GM21576 (cell line): Measurements from ENCODE around the gene PADI4.

Experiments
- ATAC-seq: cut with Tn5 transposase; IDR thresholded peaks from one replicate; pipeline ENCODE4 v1.9.1; 2021; ENCODE audit warnings: mild to moderate bottlenecking, moderate library complexity; ENCODE audit not compliant: unreplicated experiment

Gene PADI4, protein sequence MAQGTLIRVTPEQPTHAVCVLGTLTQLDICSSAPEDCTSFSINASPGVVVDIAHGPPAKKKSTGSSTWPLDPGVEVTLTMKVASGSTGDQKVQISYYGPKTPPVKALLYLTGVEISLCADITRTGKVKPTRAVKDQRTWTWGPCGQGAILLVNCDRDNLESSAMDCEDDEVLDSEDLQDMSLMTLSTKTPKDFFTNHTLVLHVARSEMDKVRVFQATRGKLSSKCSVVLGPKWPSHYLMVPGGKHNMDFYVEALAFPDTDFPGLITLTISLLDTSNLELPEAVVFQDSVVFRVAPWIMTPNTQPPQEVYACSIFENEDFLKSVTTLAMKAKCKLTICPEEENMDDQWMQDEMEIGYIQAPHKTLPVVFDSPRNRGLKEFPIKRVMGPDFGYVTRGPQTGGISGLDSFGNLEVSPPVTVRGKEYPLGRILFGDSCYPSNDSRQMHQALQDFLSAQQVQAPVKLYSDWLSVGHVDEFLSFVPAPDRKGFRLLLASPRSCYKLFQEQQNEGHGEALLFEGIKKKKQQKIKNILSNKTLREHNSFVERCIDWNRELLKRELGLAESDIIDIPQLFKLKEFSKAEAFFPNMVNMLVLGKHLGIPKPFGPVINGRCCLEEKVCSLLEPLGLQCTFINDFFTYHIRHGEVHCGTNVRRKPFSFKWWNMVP

DNA sequence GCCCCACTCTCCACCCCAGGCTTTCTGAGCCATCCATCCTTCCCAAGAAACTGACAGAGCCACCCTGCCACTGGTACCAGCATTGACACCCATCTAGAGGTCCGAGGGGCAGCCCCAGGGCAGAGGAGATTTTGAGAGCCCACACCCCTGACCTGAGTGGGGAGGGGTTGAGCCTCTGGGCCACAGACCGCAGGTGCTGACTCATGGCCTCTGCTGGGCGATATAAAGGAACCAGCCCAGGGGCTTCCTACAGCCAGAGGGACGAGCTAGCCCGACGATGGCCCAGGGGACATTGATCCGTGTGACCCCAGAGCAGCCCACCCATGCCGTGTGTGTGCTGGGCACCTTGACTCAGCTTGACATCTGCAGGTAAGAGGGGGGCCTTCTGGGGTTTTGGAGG lies at the start of gene PADI4:
Gene PADI4 (plus strand): TSS at position 252 of the 400 bp plus-strand sequence. CDS start 26 bp downstream, at position 278.
- ATAC-seq = no peak

DNA sequence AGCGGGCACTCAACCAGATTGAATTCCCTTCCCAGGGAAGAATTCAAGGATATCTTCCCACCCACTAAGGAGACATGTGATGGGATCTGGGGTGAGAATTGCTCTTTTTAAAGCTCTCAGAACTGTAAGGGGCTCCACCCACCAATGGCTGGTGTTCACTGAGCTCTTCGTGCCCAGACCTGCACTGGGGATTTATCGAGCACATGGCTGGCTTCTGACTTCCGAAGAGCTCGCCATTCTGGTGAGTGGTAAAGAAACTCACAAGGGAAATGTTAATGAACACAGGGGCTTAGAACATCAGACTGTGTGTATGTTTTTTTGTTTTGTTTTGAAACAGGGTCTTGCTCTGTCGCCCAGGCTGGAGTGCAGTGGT lies 49.3 kb upstream of the PADI4 start:
- ATAC-seq = no peak

DNA sequence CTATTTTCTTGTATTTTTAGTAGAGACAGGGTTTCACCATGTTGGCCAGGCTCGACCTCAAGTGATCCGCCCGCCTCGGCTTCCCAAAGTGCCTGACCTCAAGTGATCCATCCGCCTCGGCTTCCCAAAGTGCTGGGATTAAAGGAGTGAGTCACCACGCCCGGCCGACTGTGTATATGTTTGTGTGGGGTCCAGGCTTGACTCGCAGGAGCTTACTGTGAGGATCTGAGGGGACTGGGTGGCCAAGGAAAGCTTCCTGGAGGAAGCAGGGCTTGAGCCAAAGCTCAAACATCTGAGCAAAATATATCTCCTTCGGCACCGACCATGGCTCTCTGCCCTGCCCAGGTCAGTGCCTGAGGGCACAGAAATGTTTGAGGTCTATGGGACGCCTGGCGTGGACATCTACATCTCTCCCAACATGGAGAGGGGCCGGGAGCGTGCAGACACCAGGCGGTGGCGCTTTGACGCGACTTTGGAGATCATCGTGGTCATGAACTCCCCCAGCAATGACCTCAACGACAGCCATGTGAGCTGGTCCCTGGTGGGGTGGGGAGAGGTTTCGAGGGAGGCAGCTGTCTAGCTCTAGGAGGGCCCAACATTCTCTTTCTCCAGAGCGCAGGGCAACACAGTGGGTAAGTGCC lies 48.6 kb upstream of the PADI4 start:
- no peak for ATAC-seq

DNA sequence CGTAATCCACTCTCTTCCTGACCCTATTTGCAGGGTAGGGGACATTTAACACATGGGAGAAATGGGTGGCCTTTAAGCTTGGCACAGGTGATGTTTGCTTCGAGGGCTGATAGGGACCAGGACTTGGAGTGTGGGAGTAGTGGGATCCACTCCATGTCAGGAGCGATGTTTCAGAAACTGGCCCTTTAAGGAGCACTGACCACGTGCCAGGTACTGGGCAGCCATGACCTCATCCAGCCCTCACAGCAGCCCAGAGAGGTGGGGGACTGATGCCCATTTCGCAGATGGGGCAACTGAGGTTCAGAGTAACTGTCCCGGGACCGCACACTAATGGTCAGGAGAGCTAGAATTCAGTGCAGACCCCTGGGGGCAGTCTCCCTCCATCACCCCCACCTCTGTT lies 47.7 kb upstream of the PADI4 start:
- no peak for ATAC-seq

DNA sequence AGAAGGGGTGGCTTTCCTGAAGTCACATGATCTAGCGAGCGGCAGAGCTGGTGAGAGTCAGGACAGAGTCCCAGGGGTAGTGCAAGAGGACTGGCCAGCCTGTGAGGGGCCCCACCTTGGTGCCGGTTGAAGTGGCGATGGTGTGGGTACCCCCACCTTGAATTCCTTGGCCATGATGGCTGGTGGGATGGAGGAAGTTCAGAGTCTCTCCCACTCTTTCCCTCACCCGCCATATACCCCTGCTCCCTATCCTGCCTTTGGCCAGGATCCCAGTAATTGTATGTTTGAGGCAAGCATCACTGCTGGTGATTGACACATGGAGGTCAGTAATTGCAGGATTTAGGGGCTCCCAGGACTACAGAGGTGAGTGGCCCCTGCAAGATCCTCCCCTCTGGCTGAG lies 47.3 kb upstream of the PADI4 start:
- ATAC-seq = no peak

DNA sequence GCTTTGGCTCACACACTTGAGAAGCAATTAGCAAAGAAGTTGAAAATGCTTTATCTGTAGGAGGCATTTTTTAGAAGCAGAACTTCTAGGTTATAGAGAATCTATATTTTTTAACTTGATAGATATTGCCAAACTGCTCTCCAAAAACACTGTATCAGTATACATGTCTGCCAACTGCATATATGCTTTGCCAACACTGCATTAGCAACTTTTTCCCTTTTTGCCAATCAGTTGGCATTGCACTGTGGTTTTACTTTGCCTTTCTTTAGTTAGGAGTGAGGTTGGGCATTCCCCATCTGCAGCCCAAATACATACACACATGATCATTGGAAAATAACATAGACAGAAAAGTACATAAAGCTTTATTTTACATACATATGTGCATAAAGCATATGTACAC lies 44.1 kb upstream of the PADI4 start:
- no peak for ATAC-seq

DNA sequence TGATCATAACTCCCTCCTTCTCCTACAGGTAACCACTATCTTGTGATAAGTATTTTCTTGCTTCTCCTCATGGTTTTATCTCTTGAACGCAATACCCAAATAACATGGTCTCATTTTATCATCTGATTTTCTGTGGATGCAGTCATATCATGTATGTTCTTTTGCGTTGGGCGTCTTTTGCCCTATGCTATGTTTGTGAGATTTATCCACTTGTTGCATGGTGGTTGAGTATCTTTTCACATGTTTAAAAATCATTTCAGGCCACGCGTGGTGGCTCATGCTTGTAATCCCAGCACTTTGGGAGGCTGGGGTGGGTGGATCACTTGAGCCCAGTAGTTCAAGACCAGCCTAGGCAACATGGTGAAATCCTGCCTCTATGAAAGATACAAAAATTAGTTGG lies 43.5 kb upstream of the PADI4 start:
- ATAC-seq = no peak

DNA sequence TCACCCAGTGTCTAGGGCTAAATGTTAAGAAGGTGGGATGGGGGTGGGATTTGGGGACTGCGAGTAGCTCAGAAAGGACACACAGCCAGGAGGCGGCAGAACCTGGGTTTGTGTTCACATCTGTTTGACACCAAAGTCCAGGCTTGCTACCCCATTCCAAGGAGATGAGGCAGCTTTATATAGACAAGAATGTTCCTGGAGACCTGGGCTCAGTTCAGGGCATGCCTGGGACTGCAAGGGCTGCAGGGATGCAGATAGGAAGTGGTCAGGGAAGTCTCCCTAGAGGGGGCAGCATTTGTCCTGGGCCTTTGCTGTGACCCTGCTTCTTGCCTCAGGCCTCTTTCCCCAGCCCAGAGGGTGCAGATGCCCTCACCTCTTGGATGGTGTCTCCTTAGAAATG lies 42.8 kb upstream of the PADI4 start:
- no peak for ATAC-seq

DNA sequence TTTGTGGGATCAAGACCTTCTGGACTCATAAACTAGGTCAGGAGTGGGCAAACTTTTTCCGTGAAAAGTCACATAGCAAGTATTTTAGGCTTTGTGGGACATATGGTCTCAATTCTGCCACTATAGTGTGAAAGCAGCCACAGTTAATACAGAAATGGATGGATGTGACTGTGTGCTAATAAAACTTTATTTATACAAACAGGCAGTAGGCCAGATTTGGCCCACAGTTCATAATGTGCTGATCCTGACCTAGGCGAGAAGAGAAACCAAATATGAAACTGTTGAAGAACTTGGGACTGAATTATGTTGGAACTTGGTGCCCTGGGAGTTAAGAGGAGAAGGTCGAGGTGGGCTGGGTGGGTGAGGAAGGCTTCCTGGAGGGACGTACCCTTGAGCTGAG lies 42.0 kb upstream of the PADI4 start:
- ATAC-seq = no peak

DNA sequence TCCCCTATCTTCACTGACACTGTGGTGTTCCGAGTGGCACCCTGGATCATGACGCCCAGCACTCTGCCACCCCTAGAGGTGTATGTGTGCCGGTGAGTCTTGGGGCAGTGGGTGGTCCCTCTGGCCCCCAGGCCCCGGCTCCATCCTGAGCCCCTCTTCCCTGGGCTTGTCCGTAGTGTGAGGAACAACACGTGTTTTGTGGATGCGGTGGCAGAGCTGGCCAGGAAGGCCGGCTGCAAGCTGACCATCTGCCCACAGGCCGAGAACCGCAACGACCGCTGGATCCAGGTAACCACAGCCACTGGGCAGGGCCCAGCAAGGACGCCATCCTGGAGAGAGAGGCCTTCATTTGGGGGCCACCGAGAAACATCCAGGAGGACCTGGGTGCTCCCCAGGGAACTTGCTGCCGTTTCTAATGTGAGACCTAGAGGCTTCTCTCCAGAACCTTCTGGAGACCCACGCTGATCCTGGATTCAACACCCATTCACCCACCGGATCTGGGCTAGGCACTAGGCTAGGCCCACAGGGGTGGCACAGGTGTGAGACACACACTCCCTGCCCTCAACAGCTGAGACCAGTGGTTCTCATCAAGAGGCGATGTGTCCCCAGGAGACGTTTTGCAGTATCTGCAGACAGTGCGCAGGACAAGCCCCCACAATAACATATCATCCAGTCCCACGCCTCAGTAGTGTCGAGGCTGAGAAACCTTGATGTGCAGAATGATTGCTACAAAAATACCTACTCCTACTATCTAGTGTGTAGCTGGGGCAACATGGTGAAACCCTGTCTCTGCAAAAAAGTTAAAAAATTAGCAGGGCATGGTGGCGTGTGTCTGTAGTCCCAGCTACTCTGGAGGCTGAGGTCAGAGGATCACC lies 36.9 kb upstream of the PADI4 start:
- ATAC-seq = no peak

DNA sequence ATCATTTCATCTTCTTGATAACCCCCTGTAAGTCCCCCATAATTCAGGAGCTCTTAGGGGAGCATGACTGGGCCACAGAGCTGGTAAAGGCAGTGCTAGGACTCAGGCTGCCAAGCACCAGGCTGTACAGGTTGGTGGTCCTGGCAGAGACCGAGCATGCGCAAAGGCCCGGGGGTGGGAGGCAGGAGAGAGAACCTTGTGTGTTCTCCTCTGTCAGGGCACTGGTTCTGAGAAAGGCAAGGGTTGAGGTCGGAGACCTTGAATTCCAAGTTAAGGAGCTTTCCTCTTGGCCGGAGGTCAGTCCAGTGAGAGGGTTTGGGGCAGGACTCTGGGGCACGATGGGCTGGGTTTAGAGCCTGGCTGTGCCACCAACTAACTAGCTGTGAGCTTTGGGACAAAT lies 35.9 kb upstream of the PADI4 start:
- ATAC-seq = no peak

DNA sequence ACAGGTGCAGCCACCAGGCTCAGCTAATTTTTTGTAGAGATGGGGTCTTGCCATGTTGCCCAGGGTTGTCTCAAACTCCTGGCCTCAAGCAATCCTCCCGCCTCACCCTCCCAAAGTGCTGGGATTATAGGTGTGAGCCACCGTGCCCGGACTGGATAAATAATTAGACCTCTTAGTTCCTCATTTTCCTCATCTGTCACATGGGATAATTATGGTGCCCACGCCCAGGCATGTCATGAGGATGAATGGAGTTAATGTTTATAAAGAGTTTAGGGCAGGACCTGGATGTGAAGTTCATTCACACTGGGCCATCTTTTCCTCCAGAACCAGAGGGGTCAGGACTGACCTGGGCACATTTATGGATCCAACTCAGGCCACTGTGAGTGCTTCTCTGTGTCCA lies 35.4 kb upstream of the PADI4 start:
- ATAC-seq = no peak

DNA sequence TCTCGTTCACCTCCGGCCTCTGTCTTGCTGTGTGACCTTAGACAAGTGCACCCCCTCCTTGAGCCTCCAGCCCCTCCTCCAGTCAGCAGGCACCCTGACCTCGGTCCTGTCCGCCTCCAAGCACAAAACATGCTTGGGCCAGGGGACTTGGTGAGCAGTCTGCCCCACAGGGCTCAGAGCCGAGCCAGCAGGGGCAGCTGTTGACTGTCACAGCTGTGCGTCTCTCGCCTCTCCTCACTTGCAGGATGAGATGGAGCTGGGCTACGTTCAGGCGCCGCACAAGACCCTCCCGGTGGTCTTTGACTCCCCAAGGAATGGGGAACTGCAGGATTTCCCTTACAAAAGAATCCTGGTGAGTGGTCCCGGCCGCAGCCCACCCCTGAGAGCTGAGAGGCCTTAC lies 34.9 kb upstream of the PADI4 start:
- ATAC-seq = no peak

DNA sequence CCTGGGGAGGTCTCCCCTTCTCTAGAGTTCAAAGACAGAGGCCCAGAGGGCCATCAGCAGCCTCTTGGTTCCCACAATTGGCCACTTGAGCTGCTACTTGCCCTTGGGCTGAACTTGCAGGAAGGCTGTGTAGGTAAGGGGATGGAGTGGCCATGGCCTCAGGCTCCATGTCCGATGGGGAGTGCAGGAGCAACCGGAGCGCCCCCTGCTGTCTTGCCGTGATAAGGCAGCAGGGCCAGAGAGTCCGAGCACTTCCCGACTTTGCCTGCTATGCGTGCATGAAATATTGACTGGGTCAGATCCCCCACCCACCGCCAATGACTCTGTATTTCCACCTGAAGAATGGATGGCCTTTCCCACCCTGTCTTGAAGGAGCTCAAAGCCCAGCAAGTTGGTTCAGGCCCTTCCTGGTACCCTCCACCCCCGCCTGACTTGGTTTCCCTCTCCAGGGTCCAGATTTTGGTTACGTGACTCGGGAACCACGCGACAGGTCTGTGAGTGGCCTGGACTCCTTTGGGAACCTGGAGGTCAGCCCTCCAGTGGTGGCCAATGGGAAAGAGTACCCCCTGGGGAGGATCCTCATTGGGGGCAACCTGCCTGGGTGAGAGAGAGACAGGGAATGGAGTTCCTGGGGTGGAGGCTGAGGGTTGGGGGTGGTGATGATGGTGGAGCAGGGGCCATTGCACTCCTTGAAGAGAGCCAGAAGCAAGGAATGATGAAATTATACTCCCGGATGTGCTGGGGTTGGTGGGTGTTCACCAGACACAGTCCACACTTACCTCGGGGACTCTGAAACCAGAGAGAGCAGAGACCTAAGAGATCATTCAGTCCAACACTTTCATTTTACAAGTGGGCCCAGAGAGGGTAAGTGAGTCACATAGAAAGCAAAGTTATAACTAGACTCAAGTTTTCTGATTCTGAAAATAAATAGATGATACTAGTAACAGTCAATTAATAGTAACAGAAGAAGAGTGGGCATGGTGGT lies 33.5 kb upstream of the PADI4 start:
- ATAC-seq = no peak

DNA sequence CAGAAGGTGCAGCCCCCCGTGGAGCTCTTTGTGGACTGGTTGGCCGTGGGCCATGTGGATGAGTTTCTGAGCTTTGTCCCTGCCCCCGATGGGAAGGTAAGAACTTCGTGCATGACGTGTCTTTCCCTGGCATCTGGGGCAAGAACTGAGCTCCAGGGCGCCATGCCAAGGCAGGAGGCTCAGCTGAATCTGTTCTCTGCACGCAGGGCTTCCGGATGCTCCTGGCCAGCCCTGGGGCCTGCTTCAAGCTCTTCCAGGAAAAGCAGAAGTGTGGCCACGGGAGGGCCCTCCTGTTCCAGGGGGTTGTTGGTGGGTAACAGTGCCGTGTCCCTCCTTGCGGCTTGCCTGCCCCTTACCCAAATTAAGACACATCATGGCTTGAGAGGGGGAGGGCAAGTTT lies 31.4 kb upstream of the PADI4 start:
- no peak for ATAC-seq

DNA sequence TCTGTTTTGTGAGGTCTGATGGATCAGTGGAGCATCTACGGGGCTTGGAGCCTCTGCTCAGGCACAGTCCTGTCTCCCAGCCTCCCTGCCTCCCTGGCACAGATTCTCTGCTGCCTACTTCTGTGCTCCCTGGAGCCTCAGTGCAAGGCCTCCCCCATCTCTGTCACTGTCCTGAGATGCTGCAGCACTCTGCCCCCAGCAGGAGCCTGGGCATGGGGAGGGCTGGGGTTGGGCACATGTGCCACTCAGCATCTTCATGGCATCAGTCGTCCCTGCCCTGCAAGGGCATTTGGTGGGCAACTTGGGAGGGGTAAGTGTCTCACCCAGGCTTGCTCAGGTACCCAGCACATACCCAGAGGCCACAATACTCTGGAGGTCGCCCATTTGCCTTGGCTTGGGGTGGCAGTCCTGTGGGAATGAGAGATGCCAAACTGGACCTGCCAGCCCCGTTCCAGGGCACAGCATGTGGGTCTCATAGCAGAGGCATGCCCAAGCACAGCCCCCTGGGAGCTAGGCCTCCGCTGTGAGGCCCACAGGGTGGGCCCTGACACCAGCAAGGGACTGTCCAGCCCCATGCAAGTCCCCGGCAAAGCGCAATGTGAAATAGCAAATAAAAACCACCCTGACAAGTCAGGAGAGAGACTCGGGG lies 30.4 kb upstream of the PADI4 start:
- ATAC-seq = no peak

DNA sequence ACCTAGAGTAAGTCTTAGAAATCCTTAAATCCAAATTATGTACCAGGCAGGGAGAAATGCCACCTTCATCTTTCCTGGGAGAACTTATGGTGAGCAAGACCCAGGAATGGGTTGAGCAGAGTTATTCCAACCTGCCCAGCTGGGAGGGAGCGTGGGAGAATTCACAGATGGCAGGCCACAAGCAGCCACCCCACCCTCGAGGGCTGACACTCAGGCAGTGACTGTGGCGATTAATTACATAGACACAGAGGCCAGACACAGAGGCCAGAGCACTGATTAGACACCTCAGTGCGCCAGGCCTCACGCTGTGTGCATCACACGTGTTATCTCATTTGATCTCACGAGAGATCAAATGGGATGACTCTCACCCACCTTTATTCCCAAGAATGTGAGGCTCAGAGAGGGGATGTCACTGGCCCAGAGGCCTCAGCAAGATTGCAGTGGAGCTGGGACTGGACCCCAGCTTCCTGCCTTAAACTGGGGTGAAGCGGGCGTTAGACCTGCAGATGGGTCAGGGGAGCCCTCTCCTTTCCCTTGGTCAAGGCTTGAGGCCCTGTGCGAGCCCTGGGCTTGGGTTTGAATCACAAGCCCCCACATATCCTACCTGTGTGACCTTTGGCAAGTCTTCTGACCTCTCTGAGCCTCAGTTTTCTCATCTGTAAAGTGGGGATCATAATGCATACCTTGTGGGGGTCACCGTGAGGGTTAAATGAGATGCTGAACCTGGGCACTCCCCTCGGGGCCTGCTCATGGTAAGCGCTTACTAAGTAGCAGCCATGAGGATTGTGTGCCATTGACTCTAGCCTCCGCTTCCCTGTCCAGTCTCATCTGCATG lies 28.8 kb upstream of the PADI4 start:
- ATAC-seq = no peak

DNA sequence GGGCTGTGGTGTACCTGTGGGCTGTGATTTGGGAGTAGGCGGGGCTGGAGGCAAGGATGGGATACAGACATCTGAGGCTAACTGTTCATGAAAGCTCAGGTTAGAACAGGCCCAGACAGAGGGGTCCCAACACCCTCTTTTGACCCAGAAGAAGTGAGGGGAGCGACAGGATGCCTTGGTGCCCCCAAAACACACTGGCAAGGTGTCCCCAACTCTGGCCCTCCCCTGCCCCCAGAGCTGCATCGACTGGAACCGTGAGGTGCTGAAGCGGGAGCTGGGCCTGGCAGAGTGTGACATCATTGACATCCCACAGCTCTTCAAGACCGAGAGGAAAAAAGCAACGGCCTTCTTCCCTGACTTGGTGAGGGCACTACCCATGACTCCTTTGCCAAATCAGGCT lies 27.6 kb upstream of the PADI4 start:
- no peak for ATAC-seq

DNA sequence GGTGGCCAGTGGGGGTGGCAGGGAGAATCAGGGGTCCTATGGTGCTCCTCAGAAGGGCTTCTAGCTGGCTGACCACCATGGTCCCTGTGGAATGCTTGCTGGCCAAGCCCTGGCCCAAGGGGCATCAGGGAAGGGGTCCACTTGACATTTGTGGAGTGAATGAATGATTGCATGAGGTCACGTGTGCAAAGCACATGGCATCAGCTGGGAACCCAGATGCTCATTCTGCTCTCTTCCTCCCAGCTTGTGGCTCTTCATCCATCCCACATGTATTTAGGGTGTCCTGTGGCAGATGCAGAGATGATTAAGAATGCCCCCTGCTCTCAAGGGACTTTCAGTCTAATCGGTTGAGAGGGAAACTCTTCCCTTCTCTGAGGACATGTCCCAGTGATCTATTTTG lies 27.1 kb upstream of the PADI4 start:
- no peak for ATAC-seq
